Measurements from ENCODE around the gene ZYG11B. TPM values are rescaled to one million over a fixed set of nuclear protein-coding genes. Genes with fewer than 3 reads are reported as not detected.

ZYG11B gene
- total and polyA plus RNA-seq, 5 experiments from 2014 or later = 12.3 to 25.9 (median 14.9) TPM

- Mint-ChIP-seq H3K36me3 (no peaks in the 10 kb centered on the region), H3K4me1 (no peaks in the 10 kb centered on the region), H3K4me3 (no peak overlapping the region), H3K27me3 (peaks cover 0 to 8% (median under 1%) of the 10 kb centered on the region in 5 donors), H3K27ac (no peak overlapping the region), H3K9me3 (no peaks in the 10 kb centered on the region)
- ATAC-seq (no peak), DNase-seq (no peak)
- POLR2A ChIA-PET = no interaction called here
Measured at GRCh38 chr1:52876843-52877242, 150.6 kb downstream of the ZYG11B start.

Other genes with a start within 250 kb of the ZYG11B start
- 100 to 1,000 TPM; 171 to 178 TPM for gene TUT4, start 173.4 kb upstream of the ZYG11B start, total RNA-seq
- 10 to 100 TPM; 31.6 to 40.9 (median 32.7) TPM for gene TUT4, start 173.4 kb upstream of the ZYG11B start, polyA plus RNA-seq
- 10 to 100 TPM; 25.0 to 30.4 TPM for gene GPX7, start 124.1 kb upstream of the ZYG11B start, total RNA-seq
- 10 to 100 TPM; 30.2 to 34.5 (median 30.3) TPM for gene GPX7, start 124.1 kb upstream of the ZYG11B start, polyA plus RNA-seq
- 10 to 100 TPM; 83.4 to 89.0 TPM for gene SHISAL2A, start 93.3 kb upstream of the ZYG11B start, total RNA-seq
- 10 to 100 TPM in 1 of 3 donors, 1 to 10 TPM in 2; 7.1 to 12.1 (median 7.9) TPM for gene SHISAL2A, start 93.3 kb upstream of the ZYG11B start, polyA plus RNA-seq
- gene COA7, start 28.1 kb upstream of the ZYG11B start, total RNA-seq = 1 to 10 TPM; 2.4 to 3.0 TPM
- 1 to 10 TPM; 3.1 to 4.2 (median 3.9) TPM for gene COA7, start 28.1 kb upstream of the ZYG11B start, polyA plus RNA-seq
- gene ZYG11A, start 116.3 kb downstream of the ZYG11B start, total RNA-seq = not detected
- under 1 TPM in 1 of 3 donors, not detected in 2; 0.05 TPM for gene ZYG11A, start 116.3 kb downstream of the ZYG11B start, polyA plus RNA-seq
- gene ECHDC2, start 195.3 kb downstream of the ZYG11B start, total RNA-seq = 100 to 1,000 TPM; 162 to 172 TPM
- gene ECHDC2, start 195.3 kb downstream of the ZYG11B start, polyA plus RNA-seq = 10 to 100 TPM; 19.4 to 32.6 (median 23.9) TPM
- gene SCP2, start 200.8 kb downstream of the ZYG11B start, total RNA-seq = 10 to 100 TPM; 44.9 to 46.4 TPM
- gene SCP2, start 200.8 kb downstream of the ZYG11B start, polyA plus RNA-seq = 100 to 1,000 TPM; 117 to 167 (median 147) TPM